Tracheal epithelial cell (primary cell): Measurements from ENCODE around the gene CREB3L1. TPM values are rescaled to one million over a fixed set of nuclear protein-coding genes. Genes with fewer than 3 reads are reported as not detected.

Source experiments
- total RNA-seq: library from RNA; depleted of rRNA; stranded (reverse); fragments of >200 nt; gene quantifications from 2 replicates; pipeline ENCODE4 v1.2.1, GENCODE V29; 2014

The CREB3L1 gene
- under 0.01 TPM in 1 of 2 replicates, not detected in the other for total RNA-seq

GRCh38 chr11:46277622-46278386 lies at the start of gene CREB3L1:
TSS of gene CREB3L1 (plus strand) at chr11:46277662. CDS start at chr11:46278112, 450 bp downstream.

GRCh38 chr11:46346886-46347636 lies 69.6 kb downstream of the CREB3L1 start, which contains the start of gene DGKZ:
TSS of gene DGKZ (plus strand) at chr11:46347463. CDS start at chr11:46347660, 197 bp downstream.

Other genes starting within 250 kb of the CREB3L1 start
- 5.8 and 10.7 TPM in 2 replicates for gene PHF21A, start 156.2 kb upstream of the CREB3L1 start, total RNA-seq
- 41.3 and 46.0 TPM in 2 replicates for gene DGKZ, start 69.8 kb downstream of the CREB3L1 start, total RNA-seq
- 19.2 and 28.7 TPM in 2 replicates for gene MDK, start 104.0 kb downstream of the CREB3L1 start, total RNA-seq
- not detected in 2 replicates for gene CHRM4, start 114.1 kb downstream of the CREB3L1 start, total RNA-seq